ENCODE measurements around the gene ADAM8.

DNA sequence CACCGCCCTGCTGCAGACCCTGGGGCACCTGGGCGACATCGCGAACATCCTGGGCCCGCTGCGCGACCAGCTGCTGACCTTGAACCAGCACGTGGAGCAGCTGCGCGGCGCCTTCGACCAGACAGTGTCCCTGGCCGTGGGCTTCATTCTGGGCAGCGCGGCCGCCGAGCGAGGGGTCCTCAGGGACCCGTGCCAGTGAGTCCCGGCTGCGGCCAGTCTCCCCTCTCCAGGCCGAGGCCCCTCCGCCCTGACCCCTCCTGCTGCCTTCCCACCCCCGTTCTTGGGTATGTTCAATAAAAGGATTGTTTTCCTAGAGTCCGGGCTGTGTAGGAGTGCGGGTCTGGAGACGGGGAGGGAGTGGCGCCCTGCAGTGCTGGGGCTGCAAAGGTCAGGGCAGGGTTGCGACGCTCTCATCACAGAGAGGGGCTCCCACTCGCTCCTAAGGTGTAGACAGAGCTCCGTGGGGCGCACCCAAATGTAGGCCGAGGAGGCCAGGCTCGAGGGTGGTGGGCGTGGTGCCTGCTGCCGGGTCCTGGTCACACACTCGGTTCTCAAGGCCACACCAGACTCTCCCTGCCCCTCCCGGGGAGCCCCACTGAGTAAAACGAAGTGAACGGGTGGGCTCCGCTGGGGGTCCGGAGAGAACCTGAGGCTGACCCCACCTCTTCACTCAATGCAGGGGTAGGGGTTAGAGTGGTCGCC lies 45.3 kb downstream of the ADAM8 start:
- TF ChIP-seq, protein P1, sequence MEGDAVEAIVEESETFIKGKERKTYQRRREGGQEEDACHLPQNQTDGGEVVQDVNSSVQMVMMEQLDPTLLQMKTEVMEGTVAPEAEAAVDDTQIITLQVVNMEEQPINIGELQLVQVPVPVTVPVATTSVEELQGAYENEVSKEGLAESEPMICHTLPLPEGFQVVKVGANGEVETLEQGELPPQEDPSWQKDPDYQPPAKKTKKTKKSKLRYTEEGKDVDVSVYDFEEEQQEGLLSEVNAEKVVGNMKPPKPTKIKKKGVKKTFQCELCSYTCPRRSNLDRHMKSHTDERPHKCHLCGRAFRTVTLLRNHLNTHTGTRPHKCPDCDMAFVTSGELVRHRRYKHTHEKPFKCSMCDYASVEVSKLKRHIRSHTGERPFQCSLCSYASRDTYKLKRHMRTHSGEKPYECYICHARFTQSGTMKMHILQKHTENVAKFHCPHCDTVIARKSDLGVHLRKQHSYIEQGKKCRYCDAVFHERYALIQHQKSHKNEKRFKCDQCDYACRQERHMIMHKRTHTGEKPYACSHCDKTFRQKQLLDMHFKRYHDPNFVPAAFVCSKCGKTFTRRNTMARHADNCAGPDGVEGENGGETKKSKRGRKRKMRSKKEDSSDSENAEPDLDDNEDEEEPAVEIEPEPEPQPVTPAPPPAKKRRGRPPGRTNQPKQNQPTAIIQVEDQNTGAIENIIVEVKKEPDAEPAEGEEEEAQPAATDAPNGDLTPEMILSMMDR (optimal IDR thresholded peaks at IDR 0.05 in 1 of 3, IDR thresholded peaks at IDR 0.05 in 1 of 3, conservative IDR thresholded peaks at IDR 0.05 in 1 of 3; ENCODE audit: extremely low read depth in 1 of 3, insufficient read depth in 2 of 3, low read length in 3 of 3), result no peak
- peak; percentile 58 for TF ChIP-seq EZH2 (IDR thresholded peaks at IDR 0.05; ENCODE audit: low read length)

Data from keratinocyte (primary cell).